RWPE2 (cell line): ENCODE measurements around the gene GPR146.
"Not testable (repeated sequence)": the region's sequence is repeated elsewhere in the genome, so short reads cannot be mapped to it uniquely, and the experiment has no call there.

ENCODE experiments used
- ATAC-seq: fragments of 200-7000 bp; cut with Tn5 transposase; 3 replicates; pipeline ENCODE4 v1.9.1; 2021; ENCODE audit warnings: low read depth
- DNase-seq: peaks from one replicate; pipeline ENCODE4 v3.0.0-alpha.2; 2020; ENCODE audit warnings: low spot score
- H3K27ac ChIP-seq: fragments of 450-650 bp; 2 replicates; pipeline ENCODE4 v1.5.1; 2017; ENCODE audit warnings: mild to moderate bottlenecking; ENCODE audit not compliant: poor library complexity, severe bottlenecking
- H3K27me3 ChIP-seq: fragments of 250-450 bp; sonication (Bioruptor Pico); 2 replicates; pipeline ENCODE4 v1.5.1; 2021; ENCODE audit warnings: mild to moderate bottlenecking, moderate library complexity; ENCODE audit not compliant: insufficient read depth, poor library complexity, severe bottlenecking
- H3K36me3 ChIP-seq: fragments of 250-450 bp; sonication (Bioruptor Pico); 2 replicates; pipeline ENCODE4 v1.5.1; 2020; ENCODE audit warnings: low read depth, mild to moderate bottlenecking, moderate library complexity
- H3K4me1 ChIP-seq: fragments of 250-450 bp; sonication (Bioruptor Pico); 2 replicates; pipeline ENCODE4 v1.5.1; 2021; ENCODE audit warnings: mild to moderate bottlenecking, moderate library complexity; ENCODE audit not compliant: insufficient read depth, poor library complexity, severe bottlenecking
- H3K4me3 ChIP-seq: fragments of 250-450 bp; sonication (Bioruptor Pico); 2 replicates; pipeline ENCODE4 v1.5.1; 2021; ENCODE audit warnings: mild to moderate bottlenecking, moderate library complexity; ENCODE audit not compliant: severe bottlenecking
- H3K9me3 ChIP-seq: fragments of 250-450 bp; sonication (Bioruptor Pico); 2 replicates; pipeline ENCODE4 v1.5.1; 2021; ENCODE audit warnings: mild to moderate bottlenecking, moderate library complexity; ENCODE audit not compliant: severe bottlenecking
- TF ChIP-seq, protein P1 (sequence below): fragments of 450-650 bp; IDR thresholded peaks from one replicate; pipeline ENCODE4 v1.5.1; 2017; ENCODE audit warnings: mild to moderate bottlenecking, moderate library complexity; ENCODE audit not compliant: poor library complexity, severe bottlenecking

GPR146 gene

DNA sequence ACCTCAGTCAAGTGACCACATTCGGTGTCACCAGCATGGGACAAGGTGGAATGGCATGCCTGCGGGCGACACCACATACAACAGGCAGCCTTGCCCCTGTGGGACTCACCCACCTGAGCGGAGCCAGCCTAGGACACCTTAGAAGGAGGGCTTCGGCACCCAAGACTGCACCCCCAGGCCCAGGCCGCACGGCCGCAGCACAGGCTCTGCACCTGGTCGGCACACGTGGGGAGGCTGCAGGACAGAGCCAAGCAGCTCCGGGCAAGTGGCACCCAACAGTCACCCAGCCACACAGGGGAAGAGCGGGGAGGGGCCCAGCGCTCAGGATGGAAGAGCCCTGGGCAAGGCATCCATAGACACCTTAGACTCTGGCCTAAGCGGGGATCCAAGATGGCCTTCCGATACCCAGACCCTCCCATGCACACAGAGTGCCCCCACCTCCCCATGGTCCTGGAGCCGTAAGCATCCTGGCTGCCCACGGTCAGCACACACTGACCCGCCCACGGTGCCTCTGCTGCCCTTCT is 27.4 kb downstream of the GPR146 start:
- Histone ChIP-seq H3K9me3 (no peaks in the 10 kb centered on the region), H3K27me3 (no peaks in the 10 kb centered on the region), H3K4me1 (peaks cover 14% of the 10 kb centered on the region), H3K4me3 (no peak overlapping the region), H3K27ac (no peak overlapping the region), H3K36me3 (no peaks in the 10 kb centered on the region)
- ATAC-seq, result no peak
- TF ChIP-seq, protein P1, sequence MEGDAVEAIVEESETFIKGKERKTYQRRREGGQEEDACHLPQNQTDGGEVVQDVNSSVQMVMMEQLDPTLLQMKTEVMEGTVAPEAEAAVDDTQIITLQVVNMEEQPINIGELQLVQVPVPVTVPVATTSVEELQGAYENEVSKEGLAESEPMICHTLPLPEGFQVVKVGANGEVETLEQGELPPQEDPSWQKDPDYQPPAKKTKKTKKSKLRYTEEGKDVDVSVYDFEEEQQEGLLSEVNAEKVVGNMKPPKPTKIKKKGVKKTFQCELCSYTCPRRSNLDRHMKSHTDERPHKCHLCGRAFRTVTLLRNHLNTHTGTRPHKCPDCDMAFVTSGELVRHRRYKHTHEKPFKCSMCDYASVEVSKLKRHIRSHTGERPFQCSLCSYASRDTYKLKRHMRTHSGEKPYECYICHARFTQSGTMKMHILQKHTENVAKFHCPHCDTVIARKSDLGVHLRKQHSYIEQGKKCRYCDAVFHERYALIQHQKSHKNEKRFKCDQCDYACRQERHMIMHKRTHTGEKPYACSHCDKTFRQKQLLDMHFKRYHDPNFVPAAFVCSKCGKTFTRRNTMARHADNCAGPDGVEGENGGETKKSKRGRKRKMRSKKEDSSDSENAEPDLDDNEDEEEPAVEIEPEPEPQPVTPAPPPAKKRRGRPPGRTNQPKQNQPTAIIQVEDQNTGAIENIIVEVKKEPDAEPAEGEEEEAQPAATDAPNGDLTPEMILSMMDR, result no peak
- DNase-seq, result no peak

DNA sequence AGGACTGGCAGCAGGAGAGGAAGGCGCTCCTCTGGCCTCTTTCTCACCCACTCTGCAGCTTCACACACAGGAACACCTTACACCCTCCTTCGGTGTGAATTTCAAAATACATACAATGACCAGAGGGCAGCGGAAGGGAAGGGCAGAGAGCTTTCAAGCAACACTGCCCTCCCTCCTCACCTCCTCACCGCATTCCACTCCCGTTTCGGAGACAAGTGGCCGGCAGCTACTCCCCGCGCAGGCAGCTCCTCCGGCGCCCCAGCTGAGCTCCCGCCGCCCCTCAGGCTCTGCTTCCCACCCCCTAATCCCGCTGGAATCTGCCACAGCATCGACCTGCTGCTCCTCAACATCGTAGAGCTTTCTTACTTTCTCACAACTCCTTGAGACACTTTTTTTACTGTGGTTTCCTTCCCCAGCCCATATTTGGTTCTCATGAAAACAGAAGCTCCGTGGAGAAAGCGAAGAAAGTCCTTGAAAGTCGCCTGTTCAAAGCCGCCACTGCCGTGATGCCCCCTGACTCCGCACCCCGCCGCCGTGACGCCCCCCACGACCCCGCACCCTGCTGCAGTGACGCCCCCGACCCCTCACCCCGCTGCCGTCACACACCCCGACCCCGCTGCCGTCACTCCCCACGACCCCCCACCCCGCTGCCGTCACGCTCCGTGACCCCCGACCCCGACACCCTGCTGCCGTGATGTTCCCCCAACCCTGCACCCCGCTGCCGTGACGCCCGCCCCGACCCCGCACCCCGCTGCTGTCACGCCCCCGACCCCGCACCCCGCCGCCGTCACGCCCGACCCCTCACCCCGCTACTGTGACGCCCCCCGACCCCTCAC is 29.0 kb downstream of the GPR146 start:
- Histone ChIP-seq H3K27me3 (no peaks in the 10 kb centered on the region), H3K36me3 (no peaks in the 10 kb centered on the region), H3K9me3 (no peaks in the 10 kb centered on the region), H3K4me1 (peaks cover 14% of the 10 kb centered on the region), H3K4me3 (no peak overlapping the region), H3K27ac (no peak overlapping the region)
- ATAC-seq (no peak), DNase-seq (no peak)
- TF ChIP-seq, protein P1, result no peak

DNA sequence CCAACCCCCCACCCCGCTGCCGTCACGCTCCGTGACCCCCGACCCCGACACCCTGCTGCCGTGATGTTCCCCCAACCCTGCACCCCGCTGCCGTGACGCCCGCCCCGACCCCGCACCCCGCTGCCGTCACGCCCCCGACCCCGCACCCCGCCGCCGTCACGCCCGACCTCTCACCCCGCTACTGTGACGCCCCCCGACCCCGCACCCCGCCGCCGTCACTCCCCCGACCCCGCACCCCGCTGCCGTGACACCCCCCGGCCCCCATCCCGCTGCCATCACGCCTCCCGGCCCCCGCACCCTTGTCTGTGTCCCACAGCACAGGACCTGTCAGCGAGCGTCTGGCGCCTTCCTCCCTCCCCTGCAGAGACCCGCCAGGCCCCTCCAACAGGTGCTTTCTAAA is 29.7 kb downstream of the GPR146 start:
- DNase-seq, H3K27me3 ChIP-seq, H3K27ac ChIP-seq, H3K9me3 ChIP-seq, H3K4me3 ChIP-seq, ATAC-seq, H3K36me3 ChIP-seq: not testable (repeated sequence)
- peaks cover 14% of the 10 kb centered on the region for H3K4me1 ChIP-seq

DNA sequence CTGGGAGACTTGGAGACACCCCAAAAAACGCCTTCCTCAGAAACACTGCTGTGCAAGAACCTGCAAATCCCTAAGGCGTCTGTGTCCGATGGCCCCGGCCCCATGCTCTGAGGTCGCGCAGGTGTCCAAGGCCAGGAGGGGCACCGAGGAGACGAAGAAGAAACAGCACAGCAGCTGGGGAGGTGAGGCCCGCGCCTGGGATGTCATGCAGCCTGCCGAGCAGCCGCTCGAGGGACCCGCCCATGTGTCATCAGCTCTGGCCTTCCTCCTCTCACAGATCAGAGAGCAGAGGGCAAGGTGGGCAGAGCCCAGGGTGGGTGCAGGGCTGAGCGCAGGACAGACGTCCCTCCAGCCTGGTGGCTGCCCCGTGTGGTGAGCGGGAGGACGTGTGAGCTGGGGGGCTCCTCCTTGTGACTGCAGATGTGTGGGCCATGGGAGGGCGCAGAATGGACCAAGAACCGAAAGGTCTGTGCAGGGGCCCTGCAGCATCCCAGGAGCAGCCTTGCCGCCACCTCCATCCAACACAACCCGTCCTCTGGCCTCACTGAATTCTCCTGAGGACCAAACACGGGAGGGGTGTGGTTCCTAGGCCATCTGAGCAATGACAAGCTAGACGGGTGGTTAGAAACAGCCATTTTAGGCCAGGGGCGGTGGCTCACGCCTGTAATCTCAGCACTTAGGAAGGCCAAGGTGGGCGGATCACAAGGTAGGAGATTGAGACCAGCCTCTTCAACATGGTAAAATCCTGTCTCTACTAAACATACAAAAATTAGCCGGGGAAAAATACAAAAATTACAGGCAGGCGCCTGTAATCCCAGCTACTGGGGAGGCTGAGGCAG is 30.5 kb downstream of the GPR146 start:
- H3K4me3 ChIP-seq, result no peak overlapping the region
- peak overlapping the region; percentile 23 for H3K27ac ChIP-seq
- DNase-seq (no peak), ATAC-seq (no peak)
- peaks cover 14% of the 10 kb centered on the region for H3K4me1 ChIP-seq
- TF ChIP-seq, protein P1, result no peak
- no peaks in the 10 kb centered on the region for H3K9me3 ChIP-seq
- no peaks in the 10 kb centered on the region for H3K36me3 ChIP-seq
- H3K27me3 ChIP-seq, result no peaks in the 10 kb centered on the region
